Glutamatergic neuron (in vitro differentiated cells): ENCODE measurements around the gene ZNF496. TPM values are rescaled to one million over a fixed set of nuclear protein-coding genes. Genes with fewer than 3 reads are reported as not detected.
A peak's percentile ranks its signal among the peaks of the same experiment; 100 is the strongest.

ENCODE experiments used
- DNase-seq: peaks from one replicate; pipeline ENCODE4 v3.0.0; 2022
- H3K27ac Mint-ChIP-seq: one replicate; pipeline ENCODE4 v1.8.0; 2020; ENCODE audit warnings: mild to moderate bottlenecking, mixed read lengths, inconsistent platforms; ENCODE audit not compliant: unreplicated experiment
- H3K27me3 Mint-ChIP-seq: one replicate; pipeline ENCODE4 v1.8.0; 2020; ENCODE audit warnings: mild to moderate bottlenecking, moderate library complexity, mixed read lengths, inconsistent platforms; ENCODE audit not compliant: unreplicated experiment
- H3K36me3 Mint-ChIP-seq: one replicate; pipeline ENCODE4 v1.8.0; 2020; ENCODE audit warnings: mild to moderate bottlenecking, mixed read lengths, inconsistent platforms; ENCODE audit not compliant: unreplicated experiment
- H3K4me1 Mint-ChIP-seq: one replicate; pipeline ENCODE4 v1.8.0; 2020; ENCODE audit warnings: mild to moderate bottlenecking, low read depth, mixed read lengths, inconsistent platforms; ENCODE audit not compliant: unreplicated experiment
- H3K4me3 Mint-ChIP-seq: one replicate; pipeline ENCODE4 v1.8.0; 2020; ENCODE audit warnings: mild to moderate bottlenecking, mixed read lengths, inconsistent platforms; ENCODE audit not compliant: unreplicated experiment
- H3K9me3 Mint-ChIP-seq: one replicate; pipeline ENCODE4 v1.8.0; 2020; ENCODE audit warnings: mild to moderate bottlenecking, moderate library complexity, mixed read lengths, inconsistent platforms; ENCODE audit not compliant: unreplicated experiment
- CTCF ChIP-seq: fragments of 200-600 bp; sonication (generic); IDR thresholded peaks from one replicate; pipeline ENCODE4 v1.5.0; 2021; ENCODE audit not compliant: partially characterized antibody, unreplicated experiment
- total RNA-seq: library from RNA; stranded (reverse); fragmentation: NEBNext Ultra II Directional; extraction: Animal tissue kit (Norgen Biotek cat#: 25700); gene quantifications from one replicate; pipeline ENCODE4 v1.2.1, GENCODE V29; 2021; ENCODE audit not compliant: unreplicated experiment

ZNF496 gene
- total RNA-seq, 1 donor from 2014 or later: 60.5 TPM

GRCh38 chr1:247337250-247337746 lies 5.6 kb upstream of the ZNF496 start:
- Mint-ChIP-seq H3K27ac (peak overlapping the region; percentile 72), H3K27me3 (peaks cover 23% of the 10 kb centered on the region), H3K36me3 (peaks cover 7% of the 10 kb centered on the region), H3K4me1 (peaks cover 40% of the 10 kb centered on the region), H3K4me3 (peak overlapping the region; percentile 27), H3K9me3 (peaks cover 11% of the 10 kb centered on the region)
- no peak for TF ChIP-seq CTCF
- DNase-seq: no peak

- Mint-ChIP-seq H3K27me3 (peaks cover 23% of the 10 kb centered on the region), H3K4me1 (peaks cover 40% of the 10 kb centered on the region), H3K9me3 (peaks cover 11% of the 10 kb centered on the region), H3K36me3 (peaks cover 7% of the 10 kb centered on the region), H3K4me3 (peak overlapping the region; percentile 79), H3K27ac (peak overlapping the region; percentile 88)
- no peak for TF ChIP-seq CTCF
- no peak for DNase-seq
Observed at GRCh38 chr1:247336390-247336789, 4.7 kb upstream of the ZNF496 start.

GRCh38 chr1:247335882-247336281 lies 4.2 kb upstream of the ZNF496 start:
- no peak for TF ChIP-seq CTCF
- peak overlapping the region; percentile 88 for H3K27ac Mint-ChIP-seq
- peaks cover 11% of the 10 kb centered on the region for H3K9me3 Mint-ChIP-seq
- H3K4me3 Mint-ChIP-seq: peak overlapping the region; percentile 79
- H3K36me3 Mint-ChIP-seq: peaks cover 7% of the 10 kb centered on the region
- H3K4me1 Mint-ChIP-seq: peaks cover 40% of the 10 kb centered on the region
- peaks cover 23% of the 10 kb centered on the region for H3K27me3 Mint-ChIP-seq
- peak; percentile 38 for DNase-seq

- TF ChIP-seq CTCF: no peak
- Mint-ChIP-seq H3K4me3 (peak overlapping the region; percentile 79), H3K27ac (peak overlapping the region; percentile 65), H3K36me3 (peaks cover 7% of the 10 kb centered on the region), H3K9me3 (peaks cover 19% of the 10 kb centered on the region), H3K27me3 (peaks cover 31% of the 10 kb centered on the region), H3K4me1 (peaks cover 45% of the 10 kb centered on the region)
- no peak for DNase-seq
Observed at GRCh38 chr1:247334378-247335133, 2.9 kb upstream of the ZNF496 start.
